Calu3 (cell line): ENCODE measurements around the gene DGLUCY. TPM values are rescaled to one million over a fixed set of nuclear protein-coding genes. Genes with fewer than 3 reads are reported as not detected.
"Not testable (repeated sequence)": the region's sequence is repeated elsewhere in the genome, so short reads cannot be mapped to it uniquely, and the experiment has no call there.

ENCODE experiments used
- BruUV-seq: library from RNA; stranded (reverse); fragments of 400-500 nt; replicated peaks from 2 replicates; lab custom pipeline; 2021; lab: Mats Ljungman, UMichigan
- CTCF ChIA-PET: fragments of 300-600 bp; sonication (Branson Sonifier 250); formaldehyde crosslinking; loops from one replicate; lab custom pipeline; 2022; ENCODE audit warnings: antibody characterized with exemption; lab: Charles Lee
- DNase-seq: peaks from one replicate; pipeline ENCODE4 v3.0.0; 2022
- H3K27ac Mint-ChIP-seq: one replicate; pipeline ENCODE4 v1.8.0; 2022; ENCODE audit warnings: mixed read lengths; ENCODE audit not compliant: unreplicated experiment
- H3K27me3 Mint-ChIP-seq: one replicate; pipeline ENCODE4 v1.8.0; 2022; ENCODE audit warnings: mixed read lengths; ENCODE audit not compliant: unreplicated experiment
- H3K36me3 Mint-ChIP-seq: one replicate; pipeline ENCODE4 v1.8.0; 2022; ENCODE audit warnings: mild to moderate bottlenecking, moderate library complexity, mixed read lengths; ENCODE audit not compliant: insufficient read depth, unreplicated experiment
- H3K4me1 Mint-ChIP-seq: one replicate; pipeline ENCODE4 v1.8.0; 2022; ENCODE audit warnings: mild to moderate bottlenecking, low read depth, mixed read lengths; ENCODE audit not compliant: unreplicated experiment
- H3K4me3 Mint-ChIP-seq: one replicate; pipeline ENCODE4 v1.8.0; 2022; ENCODE audit warnings: mild to moderate bottlenecking, low read depth, moderate library complexity, mixed read lengths; ENCODE audit not compliant: unreplicated experiment
- H3K9me3 Mint-ChIP-seq: one replicate; pipeline ENCODE4 v1.8.0; 2022; ENCODE audit warnings: low read depth, mixed read lengths; ENCODE audit not compliant: unreplicated experiment
- intact Hi-C: fragments of 100-400 bp; cut with micrococcal nuclease; formaldehyde crosslinking; loops from one replicate; pipeline ENCODE4 v1.10.0; 2022; ENCODE audit not compliant: unreplicated experiment
- total RNA-seq: library from RNA; stranded (reverse); gene quantifications from 2 replicates; pipeline ENCODE4 v1.2.3, GENCODE V29; 2022
- TF ChIP-seq, protein P1 (sequence below): fragments of 200-600 bp; IDR thresholded peaks from one replicate; pipeline ENCODE4 v1.8.0; 2022; ENCODE audit warnings: antibody characterized with exemption; ENCODE audit not compliant: unreplicated experiment

DGLUCY gene
- total RNA-seq, 1 experiment from 2014 or later: 69.3 TPM

DNA sequence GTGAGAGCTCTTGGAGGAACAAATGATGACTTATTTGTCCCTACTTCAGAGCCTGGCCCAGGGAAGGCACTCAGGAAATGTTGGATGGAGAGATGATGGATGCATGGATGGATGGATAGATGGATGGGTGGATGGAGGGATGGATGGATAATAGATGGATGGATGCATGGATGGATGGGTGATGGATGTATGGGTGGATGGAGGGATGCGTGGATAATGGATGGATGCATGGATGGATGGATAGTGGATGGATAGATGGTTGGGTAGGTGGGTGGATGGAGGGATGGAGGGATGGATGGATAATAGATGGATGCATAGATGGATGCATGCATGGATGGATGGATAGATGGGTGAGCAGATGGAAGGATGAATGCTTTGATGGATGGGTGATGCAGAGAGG lies 107.4 kb downstream of the DGLUCY start:
- H3K4me1 Mint-ChIP-seq: no peaks in the 10 kb centered on the region
- CTCF ChIA-PET: no interaction called here

DNA sequence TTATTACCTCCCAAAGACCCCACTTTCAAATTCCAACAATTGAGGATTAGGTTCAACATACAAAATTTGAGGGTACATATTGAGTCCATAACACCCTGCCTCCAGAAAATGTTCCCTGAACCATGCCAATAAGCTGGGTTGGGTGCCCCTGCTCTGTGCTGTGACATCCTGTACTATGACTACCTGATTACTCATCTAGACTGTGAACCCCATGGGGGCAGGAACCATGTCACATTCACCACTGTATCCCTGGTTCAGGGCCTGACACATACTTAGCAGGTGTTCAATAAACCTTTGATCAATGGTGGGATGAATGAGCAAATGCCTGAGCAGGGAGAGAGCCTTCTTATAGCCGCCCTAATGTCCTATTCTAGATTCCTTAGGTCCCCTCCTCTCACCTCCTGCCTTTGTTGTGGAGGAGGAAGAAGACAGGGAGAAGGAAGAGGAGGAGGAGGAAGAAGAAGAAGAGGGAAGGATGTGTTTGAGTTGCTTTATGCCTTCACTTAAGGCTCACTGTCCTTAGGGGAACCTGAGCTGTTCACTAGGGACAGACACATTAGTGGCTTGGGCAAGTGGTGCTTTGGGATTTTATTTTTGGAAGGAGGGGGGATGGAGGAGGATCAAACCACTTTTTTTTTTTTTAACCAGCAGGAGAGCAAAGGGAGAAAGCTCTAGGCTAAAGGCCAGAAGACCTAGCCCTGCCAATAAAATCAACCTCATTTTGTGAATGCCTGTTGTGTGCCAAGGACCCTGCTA lies 109.3 kb downstream of the DGLUCY start:
- H3K4me3 Mint-ChIP-seq: no peak overlapping the region
- DNase-seq: no peak
- H3K9me3 Mint-ChIP-seq: no peaks in the 10 kb centered on the region
- H3K4me1 Mint-ChIP-seq: no peaks in the 10 kb centered on the region
- CTCF ChIA-PET: interaction anchor here (1.0 kb wide), 1 partner anchor 20 kb away, joined by 3 read pairs; no protein-coding TSS in a partner anchor
- intact Hi-C loops: no loop called here
- no TSS peak for BruUV-seq
- H3K36me3 Mint-ChIP-seq: no peaks in the 10 kb centered on the region
- H3K27me3 Mint-ChIP-seq: no peaks in the 10 kb centered on the region
- H3K27ac Mint-ChIP-seq: no peak overlapping the region
- TF ChIP-seq, protein P1, sequence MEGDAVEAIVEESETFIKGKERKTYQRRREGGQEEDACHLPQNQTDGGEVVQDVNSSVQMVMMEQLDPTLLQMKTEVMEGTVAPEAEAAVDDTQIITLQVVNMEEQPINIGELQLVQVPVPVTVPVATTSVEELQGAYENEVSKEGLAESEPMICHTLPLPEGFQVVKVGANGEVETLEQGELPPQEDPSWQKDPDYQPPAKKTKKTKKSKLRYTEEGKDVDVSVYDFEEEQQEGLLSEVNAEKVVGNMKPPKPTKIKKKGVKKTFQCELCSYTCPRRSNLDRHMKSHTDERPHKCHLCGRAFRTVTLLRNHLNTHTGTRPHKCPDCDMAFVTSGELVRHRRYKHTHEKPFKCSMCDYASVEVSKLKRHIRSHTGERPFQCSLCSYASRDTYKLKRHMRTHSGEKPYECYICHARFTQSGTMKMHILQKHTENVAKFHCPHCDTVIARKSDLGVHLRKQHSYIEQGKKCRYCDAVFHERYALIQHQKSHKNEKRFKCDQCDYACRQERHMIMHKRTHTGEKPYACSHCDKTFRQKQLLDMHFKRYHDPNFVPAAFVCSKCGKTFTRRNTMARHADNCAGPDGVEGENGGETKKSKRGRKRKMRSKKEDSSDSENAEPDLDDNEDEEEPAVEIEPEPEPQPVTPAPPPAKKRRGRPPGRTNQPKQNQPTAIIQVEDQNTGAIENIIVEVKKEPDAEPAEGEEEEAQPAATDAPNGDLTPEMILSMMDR: no peak

More for the DNA sequence above, 107.4 kb downstream of the DGLUCY start:
- BruUV-seq: no TSS peak
- DNase-seq: no peak
- H3K27me3 Mint-ChIP-seq: no peaks in the 10 kb centered on the region
- H3K36me3 Mint-ChIP-seq: peaks cover 14% of the 10 kb centered on the region
- no peak overlapping the region for H3K27ac Mint-ChIP-seq
- H3K4me3 Mint-ChIP-seq: no peak overlapping the region
- TF ChIP-seq, protein P1: no peak
- no peaks in the 10 kb centered on the region for H3K9me3 Mint-ChIP-seq
- intact Hi-C loops: no loop called here

DNA sequence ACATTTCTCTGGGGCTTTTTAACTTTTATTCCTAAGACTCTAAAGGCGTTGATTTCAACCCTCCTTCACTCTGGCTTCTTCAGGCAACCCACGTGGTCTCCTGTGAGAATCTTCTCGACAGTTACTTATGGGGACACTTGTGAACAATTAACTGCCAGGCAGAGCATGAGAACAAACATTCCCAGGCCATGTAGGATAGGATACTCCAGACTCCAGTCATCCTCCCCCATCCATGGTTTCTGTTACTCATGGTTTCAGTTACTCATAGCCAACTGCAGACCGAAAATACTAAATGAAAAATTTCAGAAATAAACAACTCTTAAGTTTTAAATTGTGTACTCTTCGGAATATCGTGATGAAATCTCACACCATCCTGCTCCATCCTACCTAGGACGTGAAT lies 111.2 kb downstream of the DGLUCY start:
- Mint-ChIP-seq H3K27ac (no peak overlapping the region), H3K4me3 (no peak overlapping the region), H3K4me1 (no peaks in the 10 kb centered on the region), H3K9me3 (no peaks in the 10 kb centered on the region), H3K27me3 (no peaks in the 10 kb centered on the region), H3K36me3 (no peaks in the 10 kb centered on the region)
- intact Hi-C loops: no loop called here
- no TSS peak for BruUV-seq
- DNase-seq: no peak
- TF ChIP-seq, protein P1: no peak
- CTCF ChIA-PET: no interaction called here

DNA sequence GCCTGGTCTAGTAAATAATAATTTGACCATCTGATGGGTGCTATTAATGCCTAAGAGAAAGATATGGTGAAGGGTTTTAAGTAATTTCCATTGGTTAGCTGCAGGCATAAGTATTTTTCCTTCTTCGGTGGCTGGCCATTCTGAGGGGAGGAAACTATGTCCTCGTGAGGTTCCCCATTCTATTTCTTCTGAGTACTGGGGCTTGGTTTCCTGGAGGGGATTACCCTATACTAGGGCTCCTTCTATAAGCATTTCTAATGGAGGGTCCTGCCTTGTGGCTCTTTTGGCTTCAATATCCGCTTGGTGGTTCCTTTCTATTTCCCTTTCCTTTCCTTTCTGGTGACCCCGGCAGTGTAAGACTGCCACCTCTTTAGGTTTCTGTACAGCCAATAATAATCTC lies 112.5 kb downstream of the DGLUCY start:
- H3K4me3 Mint-ChIP-seq, H3K9me3 Mint-ChIP-seq, intact Hi-C loops, DNase-seq, H3K27me3 Mint-ChIP-seq, H3K4me1 Mint-ChIP-seq, H3K36me3 Mint-ChIP-seq, BruUV-seq, CTCF ChIA-PET, H3K27ac Mint-ChIP-seq: not testable (repeated sequence)

DNA sequence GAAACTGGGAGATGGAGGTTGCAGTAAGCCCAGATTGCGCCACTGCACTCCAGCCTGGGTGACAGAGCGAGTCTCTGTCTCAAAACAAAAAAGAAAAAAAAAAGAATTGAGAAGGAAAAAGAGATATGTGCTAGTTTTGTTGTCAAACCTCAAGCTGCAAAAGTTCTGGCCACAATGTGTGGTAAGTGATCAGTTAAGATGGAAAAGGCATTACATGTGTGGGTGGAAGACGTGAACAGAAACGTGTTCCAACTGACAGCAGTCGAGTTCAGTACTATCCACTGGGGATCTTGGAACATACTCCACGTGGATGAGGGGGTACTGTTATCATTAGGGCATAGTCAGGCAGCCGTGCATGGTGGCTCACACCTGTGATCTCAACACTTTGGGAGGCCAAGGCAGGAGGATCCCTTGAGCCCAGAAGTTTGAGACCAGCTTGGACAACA lies 113.3 kb downstream of the DGLUCY start:
- no peak for DNase-seq
- Mint-ChIP-seq H3K4me1 (no peaks in the 10 kb centered on the region), H3K9me3 (no peaks in the 10 kb centered on the region), H3K36me3 (no peaks in the 10 kb centered on the region), H3K27me3 (no peaks in the 10 kb centered on the region), H3K27ac (no peak overlapping the region), H3K4me3 (no peak overlapping the region)
- intact Hi-C loops: no loop called here
- CTCF ChIA-PET: no interaction called here
- TF ChIP-seq, protein P1: no peak
- BruUV-seq: no TSS peak
